Adrenal gland (tissue), 12 donors: ENCODE data around the gene HDAC11. TPM values are rescaled to one million over a fixed set of nuclear protein-coding genes. Genes with fewer than 3 reads are reported as not detected.

Experiments used
- DNase-seq, 7 donors: peaks; one replicate each; pipeline ENCODE4 v3.0.0-alpha.2; 2019 to 2020
- H3K27ac ChIP-seq, 5 donors: fragments of 200-600 bp; sonication (generic) in 4 of 5; 1 replicate in 3 of 5; 2 replicates in 2 of 5; pipeline versions ENCODE4 v1.5.1 to v1.8.0; 2016 to 2020; ENCODE audit warnings: mild to moderate bottlenecking in 1 of 5
- H3K27me3 ChIP-seq: fragments of 200-600 bp; 2 replicates; pipeline ENCODE4 v1.8.0; 2021
- H3K36me3 ChIP-seq, 2 donors: fragments of 200-600 bp; replicated peaks in 1 of 2; 1 replicate in 1 of 2; 2 replicates in 1 of 2; pipeline versions ENCODE4 v1.5.1 to v1.8.0; 2018 to 2022
- H3K4me1 ChIP-seq, 2 donors: fragments of 200-600 bp; replicated peaks in 1 of 2; 1 replicate in 1 of 2; 2 replicates in 1 of 2; pipeline versions ENCODE4 v1.5.1 to v1.8.0; 2018 to 2021
- H3K4me3 ChIP-seq, 4 donors: fragments of 200-600 bp; sonication (generic) in 3 of 4; one replicate each; pipeline ENCODE4 v1.5.1; 2016 to 2018
- H3K9me3 ChIP-seq, 3 donors: fragments of 200-600 bp; sonication (generic) in 1 of 3; replicated peaks in 1 of 3; 1 replicate in 2 of 3; 2 replicates in 1 of 3; pipeline versions ENCODE4 v1.5.1 to v1.8.0; 2016 to 2021
- CTCF ChIP-seq, 6 experiments: fragments of 450-650 bp in 4 of 6; fragments of 200-600 bp in 2 of 6; sonication (generic) in 1 of 6; IDR thresholded peaks; 1 replicate in 5 of 6; 2 replicates in 1 of 6; pipeline versions ENCODE4 v1.5.1 to v1.8.0; 2016 to 2021; ENCODE audit warnings: antibody characterized with exemption in 6 of 6, mild to moderate bottlenecking in 2 of 6, moderate library complexity in 1 of 6
- POLR2A ChIP-seq, 2 donors: fragments of 450-650 bp; IDR thresholded peaks; one replicate each; pipeline ENCODE4 v1.6.1; 2017; ENCODE audit warnings: antibody characterized with exemption in 2 of 2, mild to moderate bottlenecking in 2 of 2, moderate library complexity in 1 of 2
- WGBS, 4 donors: extraction: QIAGEN DNeasy Blood & Tissue Kit in 2 of 4; methylation state at CpG; one replicate each; pipeline versions ENCODE4 v1.1.5 to v1.1.7; 2013 to 2017; 5-methylcytosine and 5-hydroxymethylcytosine counted together
- intact Hi-C, 2 donors: fragments of 100-400 bp; cut with DNase I; formaldehyde crosslinking; loops; one replicate each; pipeline versions ENCODE4 v1.14.1 to v1.15.0; 2022 to 2023
- polyA plus RNA-seq, 3 donors: library from polyadenylated mRNA; stranded (reverse); fragments of 200-250 nt in 2 of 3; fragments of 350-450 nt in 1 of 3; fragmentation: Illumina TruSeq in 1 of 3; extraction: RNeasy Lipid Tissue Mini Kit (QIAGEN cat#74804) in 1 of 3; gene quantifications; one replicate each; pipeline ENCODE4 v1.2.3, GENCODE V29; 2013 to 2014
- total RNA-seq, 9 donors: library from RNA; depleted of rRNA in 4 of 9; stranded (reverse); fragments of >200 nt in 4 of 9; fragments of 120-200 nt in 1 of 9; fragmentation: NEBNext Ultra II Directional in 1 of 9; extraction: Animal tissue kit (Norgen Biotek cat#: 25700) in 1 of 9; gene quantifications; one replicate each; pipeline versions ENCODE4 v1.1.0 to v1.2.4, GENCODE V29; 2013 to 2023
- donor health status: healthy with polysubstance abuse.
- donor health status: Bipolar disorder and iron deficiency.
- donor health status: DM: yes; HTN: yes; CAD: no.
- donor health status: DM: no; HTN: no; CAD: no.
- donor health status: DM: no; HTN: no; CAD: no.
- donor health status: DM: yes; HTN: yes; CAD: no.

HDAC11 gene
- total and polyA plus RNA-seq, 12 donors, result 6.9 to 58.0 (median 15.9) TPM

- H3K36me3 ChIP-seq, result no peaks in the 10 kb centered on the region
- TF ChIP-seq CTCF (IDR thresholded peaks at IDR 0.05) (no peak), POLR2A (IDR thresholded peaks at IDR 0.05) (no peak)
- WGBS, 4 donors, result 78 to 89% (median 84%) methylated on average over 6 of the region's 6 CpGs
- H3K9me3 ChIP-seq, result no peaks in the 10 kb centered on the region
- H3K27ac ChIP-seq, result no peak overlapping the region
- intact Hi-C loops, result no loop called here
- no peak overlapping the region for H3K4me3 ChIP-seq
- no peaks in the 10 kb centered on the region for H3K4me1 ChIP-seq
- DNase-seq, result no peak
- no peaks in the 10 kb centered on the region for H3K27me3 ChIP-seq
These were observed 57.3 kb downstream of the HDAC11 start for GRCh38 chr3:13537244-13537908.

DNA sequence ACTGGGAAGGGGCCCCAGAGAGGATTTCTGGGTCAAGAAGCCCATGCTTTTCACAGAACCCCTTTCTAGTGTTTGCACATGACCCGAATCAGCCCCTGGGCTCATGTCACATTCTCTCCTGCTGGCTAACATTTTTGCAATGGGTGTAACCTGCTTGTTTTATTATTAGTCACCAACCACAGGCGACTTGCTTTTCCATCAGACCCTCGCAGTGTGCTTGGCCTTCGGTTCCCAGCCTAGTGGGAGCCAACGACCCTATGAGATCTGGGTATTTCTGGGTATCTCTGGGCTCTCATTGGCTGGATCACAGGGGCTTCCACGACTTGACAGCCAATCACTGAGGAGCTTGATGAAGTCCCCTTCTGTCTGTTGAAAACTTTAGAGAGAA is 57.8 kb downstream of the HDAC11 start:
- H3K9me3 ChIP-seq, result no peaks in the 10 kb centered on the region
- DNase-seq, result no peak
- H3K4me1 ChIP-seq, result no peaks in the 10 kb centered on the region
- H3K27me3 ChIP-seq, result no peaks in the 10 kb centered on the region
- no peak overlapping the region for H3K27ac ChIP-seq
- TF ChIP-seq CTCF (IDR thresholded peaks at IDR 0.05), result no peak
- TF ChIP-seq POLR2A (IDR thresholded peaks at IDR 0.05), result no peak
- no peak overlapping the region for H3K4me3 ChIP-seq
- intact Hi-C loops, result no loop called here
- no peaks in the 10 kb centered on the region for H3K36me3 ChIP-seq
- 67 to 85% (median 74%) methylated on average over 6 of the region's 6 CpGs for whole genome bisulfite sequencing, 4 donors

DNA sequence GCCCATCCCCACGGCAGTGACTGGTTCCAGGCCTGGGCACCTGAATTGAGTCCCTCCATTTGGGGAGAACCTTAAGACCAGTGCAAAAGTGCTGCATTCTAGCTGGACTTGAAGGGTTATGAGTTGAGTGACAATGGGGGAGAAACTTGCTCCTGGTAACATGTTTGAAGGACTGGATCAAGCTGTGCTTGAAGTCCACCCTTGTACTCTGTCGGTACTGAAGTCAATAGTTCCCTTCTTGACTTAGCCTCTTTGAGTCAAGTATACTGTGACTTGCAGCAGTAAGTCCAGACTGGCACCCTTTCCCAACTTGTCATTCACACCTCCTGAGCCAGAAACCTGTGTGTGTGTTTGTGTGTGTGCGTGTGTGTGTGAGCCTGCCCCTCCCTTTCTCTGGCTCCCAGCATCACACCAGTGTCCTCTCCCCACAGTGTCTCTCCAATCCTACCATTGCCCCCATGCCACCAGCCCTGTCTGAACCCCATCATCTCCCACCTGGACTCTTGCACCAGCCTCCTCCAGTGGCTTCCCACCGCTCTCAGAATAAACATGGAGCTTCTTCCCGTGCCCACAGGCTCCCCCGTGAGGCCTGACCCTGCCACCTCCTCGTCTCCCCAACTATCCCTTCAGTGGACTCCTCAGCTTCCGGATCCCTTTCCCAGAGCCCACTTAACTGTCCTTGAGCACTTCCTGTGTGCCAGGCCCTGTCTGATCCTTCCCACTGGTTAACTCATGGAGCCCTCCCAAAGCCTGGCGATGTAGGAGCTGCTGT is 58.6 kb downstream of the HDAC11 start:
- Histone ChIP-seq H3K36me3 (no peaks in the 10 kb centered on the region), H3K27me3 (no peaks in the 10 kb centered on the region), H3K4me3 (no peak overlapping the region), H3K27ac (no peak overlapping the region), H3K9me3 (no peaks in the 10 kb centered on the region), H3K4me1 (no peaks in the 10 kb centered on the region)
- intact Hi-C loops, result no loop called here
- WGBS, 4 donors, result 78 to 88% (median 84%) methylated on average over 9 of the region's 9 CpGs
- DNase-seq, result no peak
- TF ChIP-seq CTCF (IDR thresholded peaks at IDR 0.05) (no peak), POLR2A (IDR thresholded peaks at IDR 0.05) (no peak)

DNA sequence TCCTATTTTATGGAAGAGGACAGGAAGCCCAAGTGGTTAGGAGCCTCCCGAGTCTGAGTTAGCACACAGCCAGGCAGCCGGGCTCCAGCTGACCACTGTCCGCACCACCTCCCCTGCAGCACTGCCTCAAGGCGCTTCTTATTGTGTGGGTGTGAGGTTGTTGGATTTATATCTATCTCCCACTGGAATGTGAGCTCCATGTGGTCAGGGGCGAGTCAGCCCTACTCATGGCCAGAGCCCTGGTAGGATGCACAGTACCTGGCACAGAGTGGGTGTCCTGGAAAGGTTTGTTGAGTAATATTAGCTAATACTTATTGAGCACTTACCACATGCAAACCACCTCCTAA is 59.2 kb downstream of the HDAC11 start:
- no peak for DNase-seq
- Histone ChIP-seq H3K36me3 (no peaks in the 10 kb centered on the region), H3K9me3 (no peaks in the 10 kb centered on the region), H3K4me3 (no peak overlapping the region), H3K4me1 (no peaks in the 10 kb centered on the region), H3K27me3 (no peaks in the 10 kb centered on the region), H3K27ac (no peak overlapping the region)
- TF ChIP-seq CTCF (IDR thresholded peaks at IDR 0.05) (no peak), POLR2A (IDR thresholded peaks at IDR 0.05) (no peak)
- intact Hi-C loops, result no loop called here
- 83 to 89% (median 86%) methylated on average over 3 to 5 of the region's 5 CpGs for WGBS, 4 donors
